Activated CD4-positive, alpha-beta T cell treated with anti-CD3 and anti-CD28 coated beads for 48 hours (primary cell): ENCODE results near the gene DAZL.

Source experiments
- DNase-seq: peaks from one replicate; pipeline ENCODE4 v3.0.0-alpha.2; 2020

The DAZL gene

GRCh38 chr3:16538507-16538906, 66.7 kb downstream of the DAZL start:
- DNase-seq, result no peak

GRCh38 chr3:16536996-16537395, 68.2 kb downstream of the DAZL start:
- no peak for DNase-seq
